ENCODE measurements around the gene FOXA1.

Gene FOXA1

GRCh38 chr14:37588956-37589714, 5.9 kb downstream of the FOXA1 start:
- peak; percentile 65 for DNase-seq
- Histone ChIP-seq H2BK5ac (ENCODE audit: low read length) (no peak overlapping the region), H3K27me3 (ENCODE audit: insufficient read depth, low read length, poor library complexity) (peaks cover 36% of the 10 kb centered on the region), H2BK120ac (ENCODE audit: low read depth, low read length) (no peak overlapping the region), H3K56ac (ENCODE audit: low read length) (no peak overlapping the region), H3K4me2 (ENCODE audit: low read length) (peak overlapping the region; percentile 89), H3K36me3 (ENCODE audit: control insufficient read depth, insufficient read depth, low read length) (no peaks in the 10 kb centered on the region), H4K5ac (ENCODE audit: low read length) (no peak overlapping the region), H3K79me1 (ENCODE audit: low read length) (no peaks in the 10 kb centered on the region), H3K79me2 (ENCODE audit: control insufficient read depth, insufficient read depth, low read length) (no peaks in the 10 kb centered on the region), H2AK5ac (ENCODE audit: low read length) (no peak overlapping the region), H2BK15ac (replicated peaks; ENCODE audit: low read depth) (no peak overlapping the region), H3K4me1 (ENCODE audit: control insufficient read depth, low read depth, low read length) (peaks cover 2% of the 10 kb centered on the region), H3K27ac (ENCODE audit: low read depth, low read length) (no peak overlapping the region), H4K8ac (ENCODE audit: low read depth, low read length) (no peak overlapping the region), H3K4ac (ENCODE audit: low read depth, low read length) (no peak overlapping the region), H3K9ac (ENCODE audit: low read length) (no peak overlapping the region), H3K4me3 (ENCODE audit: low read length) (no peak overlapping the region), H3K23ac (ENCODE audit: low read length) (no peak overlapping the region), H3K18ac (ENCODE audit: low read length) (no peak overlapping the region)
- WGBS (ENCODE audit: extremely low coverage, insufficient coverage, low lambda C conversion rate) = no CpG with 5 or more reads among the region's 16 CpGs

DNA sequence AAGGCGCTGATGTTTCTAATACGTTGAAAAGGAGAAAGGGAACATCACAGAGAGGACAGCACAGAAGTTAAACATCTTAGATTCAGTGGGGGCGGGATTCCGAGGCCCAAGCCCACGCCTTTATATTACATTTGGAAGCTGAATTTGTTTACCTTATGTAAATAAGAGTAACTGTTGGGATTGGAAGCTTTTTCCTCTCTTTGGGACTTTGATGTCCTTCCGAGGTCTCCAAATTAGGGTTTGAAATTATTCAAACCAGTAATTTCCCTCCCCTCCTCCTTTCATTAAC, 6.4 kb downstream of the FOXA1 start:
- H3K4me3 ChIP-seq (ENCODE audit: low read length) = no peak overlapping the region

GRCh38 chr14:37587881-37588666, 7.0 kb downstream of the FOXA1 start:
- Histone ChIP-seq H2BK120ac (ENCODE audit: low read depth, low read length) (no peak overlapping the region), H3K4me3 (ENCODE audit: low read length) (peak overlapping the region; percentile 32), H3K9ac (ENCODE audit: low read length) (peak overlapping the region; percentile 51), H3K27me3 (ENCODE audit: insufficient read depth, low read length, poor library complexity) (peaks cover 43% of the 10 kb centered on the region), H2BK15ac (replicated peaks; ENCODE audit: low read depth) (no peak overlapping the region), H3K4me1 (ENCODE audit: control insufficient read depth, low read depth, low read length) (peaks cover 2% of the 10 kb centered on the region), H4K8ac (ENCODE audit: low read depth, low read length) (peak overlapping the region; percentile 44), H3K27ac (ENCODE audit: low read depth, low read length) (no peak overlapping the region), H3K4me2 (ENCODE audit: low read length) (peak overlapping the region; percentile 89), H3K79me2 (ENCODE audit: control insufficient read depth, insufficient read depth, low read length) (no peaks in the 10 kb centered on the region), H4K5ac (ENCODE audit: low read length) (no peak overlapping the region), H3K4ac (ENCODE audit: low read depth, low read length) (no peak overlapping the region), H3K23ac (ENCODE audit: low read length) (no peak overlapping the region), H3K56ac (ENCODE audit: low read length) (peak overlapping the region; percentile 56), H2BK5ac (ENCODE audit: low read length) (no peak overlapping the region), H3K18ac (ENCODE audit: low read length) (peak overlapping the region; percentile 69), H2AK5ac (ENCODE audit: low read length) (no peak overlapping the region), H3K36me3 (ENCODE audit: control insufficient read depth, insufficient read depth, low read length) (no peaks in the 10 kb centered on the region), H3K79me1 (ENCODE audit: low read length) (no peaks in the 10 kb centered on the region)
- WGBS (ENCODE audit: extremely low coverage, insufficient coverage, low lambda C conversion rate) = no CpG with 5 or more reads among the region's 63 CpGs
- peak; percentile 66 for DNase-seq

More for the DNA sequence above, 6.4 kb downstream of the FOXA1 start:
- Histone ChIP-seq H3K4me2 (ENCODE audit: low read length) (peak overlapping the region; percentile 89), H2BK5ac (ENCODE audit: low read length) (no peak overlapping the region), H3K18ac (ENCODE audit: low read length) (no peak overlapping the region), H2AK5ac (ENCODE audit: low read length) (no peak overlapping the region), H3K79me1 (ENCODE audit: low read length) (no peaks in the 10 kb centered on the region), H2BK120ac (ENCODE audit: low read depth, low read length) (no peak overlapping the region), H3K9ac (ENCODE audit: low read length) (no peak overlapping the region), H3K56ac (ENCODE audit: low read length) (peak overlapping the region; percentile 56), H3K27ac (ENCODE audit: low read depth, low read length) (no peak overlapping the region), H3K23ac (ENCODE audit: low read length) (no peak overlapping the region), H3K27me3 (ENCODE audit: insufficient read depth, low read length, poor library complexity) (peaks cover 41% of the 10 kb centered on the region), H3K79me2 (ENCODE audit: control insufficient read depth, insufficient read depth, low read length) (no peaks in the 10 kb centered on the region), H3K4ac (ENCODE audit: low read depth, low read length) (no peak overlapping the region), H2BK15ac (replicated peaks; ENCODE audit: low read depth) (no peak overlapping the region), H4K8ac (ENCODE audit: low read depth, low read length) (no peak overlapping the region), H3K4me1 (ENCODE audit: control insufficient read depth, low read depth, low read length) (peaks cover 2% of the 10 kb centered on the region), H3K36me3 (ENCODE audit: control insufficient read depth, insufficient read depth, low read length) (no peaks in the 10 kb centered on the region), H4K5ac (ENCODE audit: low read length) (no peak overlapping the region)
- no CpG with 5 or more reads among the region's 6 CpGs for WGBS (ENCODE audit: extremely low coverage, insufficient coverage, low lambda C conversion rate)
- DNase-seq = no peak

- no CpG with 5 or more reads among the region's 4 CpGs for WGBS (ENCODE audit: extremely low coverage, insufficient coverage, low lambda C conversion rate)
- H3K56ac ChIP-seq (ENCODE audit: low read length) = peak overlapping the region; percentile 25
- no peak overlapping the region for H3K9ac ChIP-seq (ENCODE audit: low read length)
- no peaks in the 10 kb centered on the region for H3K79me1 ChIP-seq (ENCODE audit: low read length)
- DNase-seq = no peak
- H4K5ac ChIP-seq (ENCODE audit: low read length) = no peak overlapping the region
- H3K4me1 ChIP-seq (ENCODE audit: control insufficient read depth, low read depth, low read length) = peaks cover 2% of the 10 kb centered on the region
- no peak overlapping the region for H3K23ac ChIP-seq (ENCODE audit: low read length)
- no peak overlapping the region for H3K4ac ChIP-seq (ENCODE audit: low read depth, low read length)
- peaks cover 39% of the 10 kb centered on the region for H3K27me3 ChIP-seq (ENCODE audit: insufficient read depth, low read length, poor library complexity)
- peak overlapping the region; percentile 50 for H3K4me2 ChIP-seq (ENCODE audit: low read length)
- no peak overlapping the region for H3K4me3 ChIP-seq (ENCODE audit: low read length)
- no peak overlapping the region for H3K27ac ChIP-seq (ENCODE audit: low read depth, low read length)
- H2BK15ac ChIP-seq (replicated peaks; ENCODE audit: low read depth) = no peak overlapping the region
- peak overlapping the region; percentile 69 for H3K18ac ChIP-seq (ENCODE audit: low read length)
- no peak overlapping the region for H2BK120ac ChIP-seq (ENCODE audit: low read depth, low read length)
- peak overlapping the region; percentile 44 for H4K8ac ChIP-seq (ENCODE audit: low read depth, low read length)
- H2BK5ac ChIP-seq (ENCODE audit: low read length) = no peak overlapping the region
- H2AK5ac ChIP-seq (ENCODE audit: low read length) = no peak overlapping the region
- H3K79me2 ChIP-seq (ENCODE audit: control insufficient read depth, insufficient read depth, low read length) = no peaks in the 10 kb centered on the region
- H3K36me3 ChIP-seq (ENCODE audit: control insufficient read depth, insufficient read depth, low read length) = no peaks in the 10 kb centered on the region
Observed at GRCh38 chr14:37587131-37587803, 7.8 kb downstream of the FOXA1 start.

GRCh38 chr14:37586797-37587130, 8.3 kb downstream of the FOXA1 start:
- H3K27ac ChIP-seq (ENCODE audit: low read depth, low read length) = no peak overlapping the region
- H2BK5ac ChIP-seq (ENCODE audit: low read length) = no peak overlapping the region
- no peak overlapping the region for H3K4ac ChIP-seq (ENCODE audit: low read depth, low read length)
- no peak overlapping the region for H3K4me2 ChIP-seq (ENCODE audit: low read length)
- H2AK5ac ChIP-seq (ENCODE audit: low read length) = no peak overlapping the region
- H3K23ac ChIP-seq (ENCODE audit: low read length) = no peak overlapping the region
- no peak overlapping the region for H3K56ac ChIP-seq (ENCODE audit: low read length)
- no peak overlapping the region for H2BK120ac ChIP-seq (ENCODE audit: low read depth, low read length)
- no peak overlapping the region for H3K18ac ChIP-seq (ENCODE audit: low read length)
- no peak overlapping the region for H2BK15ac ChIP-seq (replicated peaks; ENCODE audit: low read depth)
- no peak for DNase-seq
- no peaks in the 10 kb centered on the region for H3K79me2 ChIP-seq (ENCODE audit: control insufficient read depth, insufficient read depth, low read length)
- no peak overlapping the region for H3K9ac ChIP-seq (ENCODE audit: low read length)
- H3K4me3 ChIP-seq (ENCODE audit: low read length) = no peak overlapping the region
- no peak overlapping the region for H4K5ac ChIP-seq (ENCODE audit: low read length)
- H3K27me3 ChIP-seq (ENCODE audit: insufficient read depth, low read length, poor library complexity) = peaks cover 36% of the 10 kb centered on the region
- no peak overlapping the region for H4K8ac ChIP-seq (ENCODE audit: low read depth, low read length)
- H3K4me1 ChIP-seq (ENCODE audit: control insufficient read depth, low read depth, low read length) = peaks cover 2% of the 10 kb centered on the region
- no CpG with 5 or more reads among the region's 1 CpG for WGBS (ENCODE audit: extremely low coverage, insufficient coverage, low lambda C conversion rate)
- H3K36me3 ChIP-seq (ENCODE audit: control insufficient read depth, insufficient read depth, low read length) = no peaks in the 10 kb centered on the region
- H3K79me1 ChIP-seq (ENCODE audit: low read length) = no peaks in the 10 kb centered on the region
